ENCODE measurements around the gene ATG3. TPM values are rescaled to one million over a fixed set of nuclear protein-coding genes. Genes with fewer than 3 reads are reported as not detected.

Gene ATG3
- total and polyA plus RNA-seq, 2 of the 8 experiments (the other 6 are each of a cell fraction or from before 2014, with no cell fraction given), result 27.3 to 55.3 TPM

- TF ChIP-seq, protein P1, sequence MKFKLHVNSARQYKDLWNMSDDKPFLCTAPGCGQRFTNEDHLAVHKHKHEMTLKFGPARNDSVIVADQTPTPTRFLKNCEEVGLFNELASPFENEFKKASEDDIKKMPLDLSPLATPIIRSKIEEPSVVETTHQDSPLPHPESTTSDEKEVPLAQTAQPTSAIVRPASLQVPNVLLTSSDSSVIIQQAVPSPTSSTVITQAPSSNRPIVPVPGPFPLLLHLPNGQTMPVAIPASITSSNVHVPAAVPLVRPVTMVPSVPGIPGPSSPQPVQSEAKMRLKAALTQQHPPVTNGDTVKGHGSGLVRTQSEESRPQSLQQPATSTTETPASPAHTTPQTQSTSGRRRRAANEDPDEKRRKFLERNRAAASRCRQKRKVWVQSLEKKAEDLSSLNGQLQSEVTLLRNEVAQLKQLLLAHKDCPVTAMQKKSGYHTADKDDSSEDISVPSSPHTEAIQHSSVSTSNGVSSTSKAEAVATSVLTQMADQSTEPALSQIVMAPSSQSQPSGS (IDR thresholded peaks at IDR 0.05; ENCODE audit: low read length), result no peak
- no peak for TF ChIP-seq TAF1 (IDR thresholded peaks at IDR 0.05; ENCODE audit: low read depth, low read length)
Measured at GRCh38 chr3:112607863-112608262, 46.1 kb upstream of the ATG3 start (continued).
